ENCODE measurements around the gene CTXND1. TPM values are rescaled to one million over a fixed set of nuclear protein-coding genes. Genes with fewer than 3 reads are reported as not detected.

Gene CTXND1
- total and polyA plus RNA-seq, 8 donors = 0.29 to 4.3 (median 1.4) TPM

DNA sequence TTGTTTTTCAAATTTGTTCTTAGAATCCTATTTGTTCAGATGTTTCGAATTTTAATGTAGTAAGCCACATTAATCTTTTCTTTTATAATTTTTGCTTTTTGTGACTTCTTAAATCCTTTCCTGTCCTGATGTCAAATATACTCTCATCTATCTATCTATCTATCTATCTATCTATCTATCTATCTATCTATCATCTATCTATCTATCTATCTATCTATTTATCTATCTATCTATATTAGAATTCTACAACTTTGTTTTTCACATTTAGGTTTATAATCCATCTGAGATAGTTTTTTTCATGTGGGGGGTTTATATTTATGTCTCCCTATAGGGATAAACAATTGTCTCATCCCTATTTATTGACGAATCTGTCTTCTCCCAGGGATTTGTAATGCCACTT lies 32.1 kb downstream of the CTXND1 start:
- Histone ChIP-seq H3K4me1 (no peaks in the 10 kb centered on the region), H3K27me3 (no peaks in the 10 kb centered on the region), H3K9me3 (no peaks in the 10 kb centered on the region), H3K36me3 (no peaks in the 10 kb centered on the region), H3K27ac (no peak overlapping the region), H3K4me3 (no peak overlapping the region)
- TF ChIP-seq, protein P1, sequence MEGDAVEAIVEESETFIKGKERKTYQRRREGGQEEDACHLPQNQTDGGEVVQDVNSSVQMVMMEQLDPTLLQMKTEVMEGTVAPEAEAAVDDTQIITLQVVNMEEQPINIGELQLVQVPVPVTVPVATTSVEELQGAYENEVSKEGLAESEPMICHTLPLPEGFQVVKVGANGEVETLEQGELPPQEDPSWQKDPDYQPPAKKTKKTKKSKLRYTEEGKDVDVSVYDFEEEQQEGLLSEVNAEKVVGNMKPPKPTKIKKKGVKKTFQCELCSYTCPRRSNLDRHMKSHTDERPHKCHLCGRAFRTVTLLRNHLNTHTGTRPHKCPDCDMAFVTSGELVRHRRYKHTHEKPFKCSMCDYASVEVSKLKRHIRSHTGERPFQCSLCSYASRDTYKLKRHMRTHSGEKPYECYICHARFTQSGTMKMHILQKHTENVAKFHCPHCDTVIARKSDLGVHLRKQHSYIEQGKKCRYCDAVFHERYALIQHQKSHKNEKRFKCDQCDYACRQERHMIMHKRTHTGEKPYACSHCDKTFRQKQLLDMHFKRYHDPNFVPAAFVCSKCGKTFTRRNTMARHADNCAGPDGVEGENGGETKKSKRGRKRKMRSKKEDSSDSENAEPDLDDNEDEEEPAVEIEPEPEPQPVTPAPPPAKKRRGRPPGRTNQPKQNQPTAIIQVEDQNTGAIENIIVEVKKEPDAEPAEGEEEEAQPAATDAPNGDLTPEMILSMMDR (IDR thresholded peaks at IDR 0.05) = no peak
- TF ChIP-seq EP300 (IDR thresholded peaks at IDR 0.05) = no peak
- no peak for TF ChIP-seq POLR2AphosphoS5 (IDR thresholded peaks at IDR 0.05)
- TF ChIP-seq POLR2A (IDR thresholded peaks at IDR 0.05) = no peak
- 87 to 98% (median 93%) methylated on average over 2 of the region's 2 CpGs for WGBS, 5 donors
- intact Hi-C loops (cut with DNase I; ENCODE audit: low total_unique reads) = no loop called here
- DNase-seq = no peak

DNA sequence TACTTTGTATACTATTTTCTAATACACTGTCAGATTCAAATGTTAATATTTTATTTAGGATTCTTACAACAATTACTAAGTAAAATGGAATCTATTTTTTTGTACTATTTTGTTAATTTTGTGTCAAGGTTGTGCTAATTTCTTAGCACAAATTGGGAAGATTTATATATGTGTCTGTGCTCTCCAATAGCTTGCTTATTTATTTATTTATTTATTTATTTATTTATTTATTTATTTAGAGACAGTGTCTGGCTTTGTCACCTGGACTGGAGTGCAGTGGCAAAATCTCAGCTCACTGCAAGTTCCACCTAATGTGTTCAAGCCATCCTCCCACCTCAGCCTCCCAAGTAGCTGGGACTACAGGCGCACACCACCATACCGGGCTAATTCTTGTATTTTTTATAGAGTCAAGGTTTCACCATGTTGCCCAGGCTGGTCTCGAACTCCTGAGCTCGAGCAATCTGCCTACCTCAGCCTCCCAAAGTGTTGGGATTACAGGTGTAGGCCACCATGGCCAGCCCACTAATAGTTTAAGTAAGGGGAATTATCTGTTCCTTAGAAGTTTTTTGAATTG lies 34.6 kb downstream of the CTXND1 start:
- intact Hi-C loops (cut with DNase I; ENCODE audit: low total_unique reads) = no loop called here
- no peak for DNase-seq
- Histone ChIP-seq H3K9me3 (peaks cover 0 to 6% (median 0%) of the 10 kb centered on the region in 4 donors), H3K27ac (no peak overlapping the region), H3K27me3 (no peaks in the 10 kb centered on the region), H3K4me1 (no peaks in the 10 kb centered on the region), H3K36me3 (no peaks in the 10 kb centered on the region), H3K4me3 (no peak overlapping the region)
- WGBS, 5 donors = 87 to 97% (median 92%) methylated on average over 4 of the region's 4 CpGs
- TF ChIP-seq, protein P1 (IDR thresholded peaks at IDR 0.05) = no peak
- no peak for TF ChIP-seq POLR2A (IDR thresholded peaks at IDR 0.05)

DNA sequence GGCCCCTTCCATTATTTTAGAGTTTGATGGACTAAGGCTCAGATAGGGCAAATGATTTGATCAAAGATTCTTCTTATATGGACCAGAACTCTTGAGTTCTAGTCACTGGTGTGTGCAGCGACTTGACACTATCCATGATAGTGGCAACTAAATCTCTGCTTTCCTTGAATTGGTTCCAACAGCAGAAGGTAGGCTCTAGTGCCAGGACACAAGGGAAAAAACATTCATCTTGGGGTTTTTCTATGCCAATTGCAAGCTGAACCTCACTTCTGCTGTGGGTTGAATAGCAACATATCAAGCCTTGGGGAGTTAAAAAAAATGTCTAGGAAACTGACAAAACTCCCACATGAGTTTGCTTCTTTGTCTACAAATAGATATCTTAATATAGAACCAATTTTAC lies 35.1 kb downstream of the CTXND1 start:
- no peak for TF ChIP-seq POLR2AphosphoS5 (IDR thresholded peaks at IDR 0.05)
- no peak for TF ChIP-seq EP300 (IDR thresholded peaks at IDR 0.05)
- no peak for TF ChIP-seq POLR2A (IDR thresholded peaks at IDR 0.05)
- TF ChIP-seq, protein P1 (IDR thresholded peaks at IDR 0.05) = no peak
- no peak overlapping the region for H3K4me3 ChIP-seq
- no peak overlapping the region for H3K27ac ChIP-seq
- no peaks in the 10 kb centered on the region for H3K36me3 ChIP-seq
- no peaks in the 10 kb centered on the region for H3K4me1 ChIP-seq
- no peak for DNase-seq
- intact Hi-C loops (cut with DNase I; ENCODE audit: low total_unique reads) = no loop called here
- 82 to 100% (median 93%) methylated on average over 1 of the region's 1 CpG for WGBS, 5 donors
- H3K27me3 ChIP-seq = no peaks in the 10 kb centered on the region
- peaks cover 0 to 6% (median 0%) of the 10 kb centered on the region in 4 donors for H3K9me3 ChIP-seq

DNA sequence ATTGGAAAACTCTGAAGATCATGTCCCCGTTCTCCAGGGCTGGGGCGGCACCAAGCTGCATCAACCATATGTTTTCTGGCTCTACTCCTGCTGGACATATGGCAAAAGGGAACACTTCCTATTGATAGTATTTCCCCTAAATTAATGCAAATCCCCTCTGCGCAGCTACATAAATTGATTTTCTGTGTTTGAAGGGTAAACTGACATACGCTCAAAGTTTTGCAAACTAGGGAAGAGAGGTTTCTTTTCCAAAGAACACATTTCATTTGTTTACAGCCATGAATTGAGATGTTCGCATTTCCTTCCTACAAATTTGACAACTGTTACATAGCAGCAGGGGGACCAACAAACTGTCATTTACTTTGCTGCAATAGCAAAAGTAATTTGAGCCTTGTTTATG lies 35.9 kb downstream of the CTXND1 start:
- H3K27me3 ChIP-seq = no peaks in the 10 kb centered on the region
- DNase-seq = no peak
- no peak overlapping the region for H3K27ac ChIP-seq
- H3K36me3 ChIP-seq = no peaks in the 10 kb centered on the region
- peaks cover 0 to 6% (median 0%) of the 10 kb centered on the region in 4 donors for H3K9me3 ChIP-seq
- intact Hi-C loops (cut with DNase I; ENCODE audit: low total_unique reads) = no loop called here
- H3K4me3 ChIP-seq = no peak overlapping the region
- H3K4me1 ChIP-seq = no peaks in the 10 kb centered on the region
- 88 to 97% (median 92%) methylated on average over 5 of the region's 5 CpGs for whole genome bisulfite sequencing, 5 donors
- no peak for TF ChIP-seq POLR2AphosphoS5 (IDR thresholded peaks at IDR 0.05)
- TF ChIP-seq, protein P1 (IDR thresholded peaks at IDR 0.05) = no peak
- no peak for TF ChIP-seq POLR2A (IDR thresholded peaks at IDR 0.05)
- no peak for TF ChIP-seq EP300 (IDR thresholded peaks at IDR 0.05)
